HEK293T (cell line): ENCODE results near the gene CBX2.

Experiments
- BHLHE40 ChIP-seq: fragments of 450-650 bp; IDR thresholded peaks from 2 replicates; pipeline ENCODE4 v1.6.1; 2016; ENCODE audit warnings: mild to moderate bottlenecking, moderate library complexity, borderline replicate concordance
- CTBP1 ChIP-seq: fragments of 450-650 bp; IDR thresholded peaks from 2 replicates; pipeline ENCODE4 v1.6.1; 2016; ENCODE audit warnings: borderline replicate concordance
- ELF4 ChIP-seq: fragments of 450-650 bp; IDR thresholded peaks from 2 replicates; pipeline ENCODE4 v1.6.1; 2017; ENCODE audit warnings: antibody characterized with exemption
- FOXA1 ChIP-seq: fragments of 450-650 bp; IDR thresholded peaks from 2 replicates; pipeline ENCODE4 v1.6.1; 2016; ENCODE audit warnings: mild to moderate bottlenecking
- FOXK2 ChIP-seq: fragments of 450-650 bp; IDR thresholded peaks from 2 replicates; pipeline ENCODE4 v1.6.1; 2016; ENCODE audit warnings: mild to moderate bottlenecking
- FOXM1 ChIP-seq: fragments of 450-650 bp; IDR thresholded peaks from 2 replicates; pipeline ENCODE4 v1.6.1; 2017; ENCODE audit warnings: mild to moderate bottlenecking, borderline replicate concordance
- HDGF ChIP-seq: fragments of 450-650 bp; IDR thresholded peaks from 2 replicates; pipeline ENCODE4 v1.6.1; 2017; ENCODE audit warnings: antibody characterized with exemption, borderline replicate concordance
- NFRKB ChIP-seq: fragments of 450-650 bp; IDR thresholded peaks from 2 replicates; pipeline ENCODE4 v1.6.1; 2016; ENCODE audit warnings: mild to moderate bottlenecking, moderate library complexity
- PKNOX1 ChIP-seq: fragments of 450-650 bp; IDR thresholded peaks from 2 replicates; pipeline ENCODE4 v1.6.1; 2016
- SP1 ChIP-seq: fragments of 450-650 bp; IDR thresholded peaks from 2 replicates; pipeline ENCODE4 v1.6.1; 2017
- TARDBP ChIP-seq: fragments of 450-650 bp; IDR thresholded peaks from 2 replicates; pipeline ENCODE4 v1.6.1; 2016

DNA sequence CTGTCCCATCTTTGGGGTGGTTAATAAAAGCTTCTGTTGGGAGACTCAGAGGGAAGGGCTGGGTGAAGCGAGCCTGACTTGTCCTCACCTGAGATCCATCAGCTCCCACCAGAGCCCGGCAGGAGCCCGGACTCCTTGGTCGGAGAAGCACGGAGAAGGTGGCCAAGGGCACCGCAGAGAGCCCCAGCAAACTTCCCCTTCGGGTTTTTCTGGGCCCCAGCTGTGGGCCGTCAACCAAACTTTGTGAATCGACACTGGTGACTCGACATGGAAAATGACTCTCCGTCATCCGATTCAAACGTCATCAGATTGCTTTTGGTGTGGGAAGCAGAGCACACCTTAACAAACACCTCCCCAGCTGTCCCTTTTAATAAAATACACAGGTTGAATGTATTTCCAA is 25.8 kb upstream of the CBX2 start:
- TF ChIP-seq PKNOX1 (no peak), FOXM1 (no peak), BHLHE40 (no peak), NFRKB (no peak), CTBP1 (no peak), SP1 (no peak), FOXA1 (no peak), HDGF (no peak), ELF4 (no peak), FOXK2 (no peak), TARDBP (no peak)
